HG02870 (cell line): Measurements from ENCODE around the gene RAB9A.
"Not testable (repeated sequence)": the region's sequence is repeated elsewhere in the genome, so short reads cannot be mapped to it uniquely, and the experiment has no call there.

Source experiments
- ATAC-seq: cut with Tn5 transposase; IDR thresholded peaks from one replicate; pipeline ENCODE4 v1.9.1; 2021; ENCODE audit warnings: mild to moderate bottlenecking, moderate library complexity; ENCODE audit not compliant: unreplicated experiment

The RAB9A gene

GRCh38 chrX:13688958-13689740 lies at the start of gene RAB9A:
RAB9A (plus strand) TSS chrX:13689128; CDS start chrX:13708747, 19,619 bp downstream.
- ATAC-seq = peak; percentile 61

- not testable (repeated sequence) for ATAC-seq
These were observed 47.2 kb upstream of the RAB9A start for GRCh38 chrX:13641684-13642083.

- ATAC-seq = no peak
These were observed 43.3 kb upstream of the RAB9A start for GRCh38 chrX:13645464-13646153.

DNA sequence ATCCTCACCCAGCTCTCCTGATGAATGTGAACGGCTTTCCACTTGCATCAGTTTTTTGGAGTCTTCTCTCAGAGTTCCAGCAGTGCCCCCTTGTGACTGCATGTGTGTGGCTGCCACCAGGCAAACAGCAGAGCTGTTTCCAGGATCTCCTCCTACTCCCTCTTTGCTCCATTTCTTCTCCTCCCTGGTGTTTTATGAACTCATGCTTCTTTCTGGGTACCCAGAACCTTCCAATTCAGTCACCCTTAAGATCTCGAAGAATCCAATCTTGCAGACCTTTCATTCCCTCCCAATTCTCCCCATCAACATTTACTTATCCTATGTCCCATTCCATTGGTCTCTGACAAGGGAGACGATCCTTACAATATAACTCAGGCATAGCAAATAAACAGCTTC lies 42.8 kb upstream of the RAB9A start:
- ATAC-seq = no peak

GRCh38 chrX:13647709-13648212 lies 41.2 kb upstream of the RAB9A start:
- no peak for ATAC-seq

DNA sequence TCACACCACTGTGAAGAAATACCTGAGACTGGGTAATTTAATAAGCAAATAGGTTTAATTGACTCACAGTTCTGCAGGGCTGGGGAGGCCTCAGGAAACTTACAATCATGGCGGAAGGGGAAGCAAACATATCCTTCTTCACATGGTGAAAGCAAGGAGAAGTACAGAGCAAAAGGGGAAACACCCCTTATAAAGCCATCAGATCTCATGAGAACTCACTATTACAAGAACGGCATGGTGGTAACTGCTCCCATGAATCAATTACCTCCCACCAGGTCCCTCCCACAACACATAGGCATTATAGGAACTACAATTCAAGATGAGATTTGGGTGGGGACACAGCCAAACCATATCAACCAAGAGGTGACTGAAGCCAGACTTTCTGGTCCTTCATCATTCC lies 40.6 kb upstream of the RAB9A start:
- ATAC-seq = not testable (repeated sequence)

GRCh38 chrX:13649838-13650237 lies 39.1 kb upstream of the RAB9A start:
- ATAC-seq = no peak

GRCh38 chrX:13650318-13650717 lies 38.6 kb upstream of the RAB9A start:
- ATAC-seq = no peak

GRCh38 chrX:13651150-13651549 lies 37.8 kb upstream of the RAB9A start:
- ATAC-seq = no peak

GRCh38 chrX:13652287-13652793 lies 36.6 kb upstream of the RAB9A start:
- ATAC-seq = peak; percentile 2

- peak; percentile 96 for ATAC-seq
These were observed 35.9 kb upstream of the RAB9A start, which contains the start of gene TCEANC for GRCh38 chrX:13652850-13653693. TCEANC (plus strand) TSS chrX:13653141; CDS start chrX:13662509, 9,368 bp downstream.

GRCh38 chrX:13654116-13654515 lies 34.8 kb upstream of the RAB9A start:
- no peak for ATAC-seq

DNA sequence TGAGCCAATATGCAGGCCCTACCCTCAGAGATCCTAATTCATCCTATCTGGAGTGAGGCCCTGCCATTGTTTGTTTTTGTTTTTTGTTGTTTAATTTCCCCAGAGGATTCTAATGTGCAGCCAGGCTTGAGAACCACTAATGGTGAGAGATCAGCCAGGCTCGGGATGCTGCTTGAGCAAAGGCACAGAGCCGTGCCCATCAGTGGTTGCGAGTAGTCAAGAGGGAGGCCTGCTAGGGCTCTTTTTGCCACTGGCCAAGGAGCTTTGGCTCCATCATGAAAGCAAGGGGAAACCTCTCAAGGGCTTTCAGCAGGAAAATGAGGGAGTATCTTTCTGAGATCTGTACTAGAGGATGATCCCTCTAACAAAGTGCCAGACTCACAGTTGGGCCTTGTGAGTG lies 33.3 kb upstream of the RAB9A start:
- ATAC-seq = no peak

- ATAC-seq = no peak
These were observed 30.3 kb upstream of the RAB9A start for GRCh38 chrX:13658602-13659001.

DNA sequence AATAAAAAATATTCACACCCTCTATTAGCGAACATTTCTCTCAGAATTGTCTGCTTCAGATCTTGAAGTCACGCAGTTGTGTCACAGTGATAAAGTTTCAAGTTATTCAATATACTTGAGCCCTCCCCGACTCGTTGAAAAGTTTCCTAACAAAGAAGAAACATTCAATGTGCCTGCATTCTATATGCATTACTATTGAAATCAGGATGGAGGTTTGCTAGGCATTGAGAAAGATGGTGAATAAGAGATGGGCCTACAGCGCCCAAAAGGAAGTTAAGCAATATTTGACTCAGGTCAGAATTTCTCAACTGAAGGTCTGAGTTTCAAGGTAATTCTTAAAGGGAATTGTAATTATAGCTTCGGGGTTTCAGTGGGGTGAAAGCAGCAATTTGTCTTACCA lies 29.9 kb upstream of the RAB9A start:
- ATAC-seq = no peak

- peak; percentile 31 for ATAC-seq
These were observed 27.1 kb upstream of the RAB9A start for GRCh38 chrX:13661735-13662288.

DNA sequence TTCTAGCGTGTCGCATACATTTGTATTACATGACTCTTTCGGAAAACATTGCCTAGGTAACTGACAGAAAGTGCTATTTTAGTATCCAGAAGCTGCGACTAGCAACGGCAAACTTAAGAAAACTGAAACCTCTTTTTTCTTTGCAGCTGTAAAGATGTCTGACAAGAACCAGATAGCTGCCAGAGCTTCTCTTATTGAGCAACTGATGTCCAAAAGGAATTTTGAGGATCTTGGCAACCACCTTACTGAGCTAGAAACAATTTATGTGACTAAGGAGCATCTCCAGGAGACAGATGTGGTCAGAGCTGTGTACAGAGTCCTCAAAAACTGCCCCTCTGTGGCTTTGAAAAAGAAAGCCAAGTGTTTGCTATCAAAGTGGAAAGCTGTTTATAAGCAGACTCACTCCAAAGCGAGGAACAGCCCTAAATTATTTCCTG lies 26.6 kb upstream of the RAB9A start:
- peak; percentile 54 for ATAC-seq

DNA sequence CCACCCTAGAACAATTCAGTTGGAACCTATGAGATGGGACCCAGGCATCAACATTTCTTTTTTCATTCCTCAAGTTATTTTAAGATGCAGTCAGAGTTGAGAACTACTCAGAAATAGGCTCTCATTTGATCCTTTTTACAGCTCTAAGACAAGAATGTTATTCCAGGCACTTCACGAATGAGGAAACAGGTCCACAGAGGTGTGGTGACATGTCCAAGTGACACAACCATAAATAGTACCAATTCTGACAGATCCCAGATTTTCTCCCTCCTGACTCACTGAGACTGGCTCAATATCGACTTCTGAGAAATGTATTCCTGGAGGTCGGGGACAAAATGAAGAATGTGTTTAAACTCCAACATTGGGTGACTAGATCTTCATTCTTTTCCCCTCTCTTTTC lies 24.9 kb upstream of the RAB9A start:
- ATAC-seq = no peak

DNA sequence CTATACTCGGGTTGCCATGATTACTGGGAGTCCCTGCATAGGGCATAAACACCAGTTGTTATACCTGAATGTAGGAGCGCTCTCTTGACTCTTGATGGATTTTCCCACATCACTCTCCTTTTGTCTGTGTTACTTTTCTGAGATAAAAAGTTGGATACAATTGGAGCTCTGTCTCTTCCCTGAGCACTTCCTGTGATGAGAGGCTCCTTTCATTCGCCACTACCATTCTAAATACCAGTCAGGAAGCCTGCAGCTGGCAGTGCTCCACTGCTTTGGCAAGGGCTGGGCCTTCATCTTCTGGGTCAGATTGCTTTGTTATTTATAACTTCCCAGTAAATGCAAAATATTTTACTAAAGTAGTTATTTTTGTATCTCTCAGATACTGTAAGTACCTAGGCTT lies 22.1 kb upstream of the RAB9A start:
- no peak for ATAC-seq

GRCh38 chrX:13667919-13668318 lies 21.0 kb upstream of the RAB9A start:
- no peak for ATAC-seq
